ENCODE results near the gene WDR73.

DNA sequence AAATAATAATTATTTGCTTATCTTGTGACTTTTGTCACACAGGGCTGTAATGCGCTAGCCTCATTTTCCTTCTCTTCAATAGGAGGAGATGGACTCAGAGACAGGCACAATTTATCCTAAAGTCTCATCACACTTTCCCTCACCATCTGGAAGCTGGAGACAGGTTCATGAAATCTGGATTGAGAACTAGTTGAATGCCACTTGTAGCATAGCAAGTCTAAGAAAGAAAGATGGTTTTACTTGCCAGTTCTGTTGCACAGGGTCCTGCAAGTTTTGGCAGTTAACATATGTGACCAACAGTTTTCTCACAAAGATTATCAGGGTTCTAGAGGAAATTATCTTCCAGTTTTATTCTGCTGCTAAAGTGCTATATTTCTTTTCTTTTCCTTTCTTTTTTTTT is 62.3 kb downstream of the WDR73 start:
- TF ChIP-seq ELF1 (IDR thresholded peaks at IDR 0.05; ENCODE audit: borderline replicate concordance, low read depth) (no peak), EZH2 (IDR thresholded peaks at IDR 0.05) (no peak), SP1 (IDR thresholded peaks at IDR 0.05; ENCODE audit: low read depth) (no peak), ZNF274 (IDR thresholded peaks at IDR 0.05; ENCODE audit: low read depth, low read length) (no peak), RAD21 (IDR thresholded peaks at IDR 0.05; ENCODE audit: low read depth) (no peak), YY1 (IDR thresholded peaks at IDR 0.05; ENCODE audit: extremely low read depth, insufficient replicate concordance, low read depth, low read length) (no peak), SRF (IDR thresholded peaks at IDR 0.05; ENCODE audit: low read depth) (no peak), POLR2AphosphoS5 (IDR thresholded peaks at IDR 0.05; ENCODE audit: low read depth, low read length) (no peak), ZFX (IDR thresholded peaks at IDR 0.05) (no peak)
- TF ChIP-seq, protein P1, sequence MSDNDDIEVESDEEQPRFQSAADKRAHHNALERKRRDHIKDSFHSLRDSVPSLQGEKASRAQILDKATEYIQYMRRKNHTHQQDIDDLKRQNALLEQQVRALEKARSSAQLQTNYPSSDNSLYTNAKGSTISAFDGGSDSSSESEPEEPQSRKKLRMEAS (IDR thresholded peaks at IDR 0.05): no peak
- TF ChIP-seq, protein P2, sequence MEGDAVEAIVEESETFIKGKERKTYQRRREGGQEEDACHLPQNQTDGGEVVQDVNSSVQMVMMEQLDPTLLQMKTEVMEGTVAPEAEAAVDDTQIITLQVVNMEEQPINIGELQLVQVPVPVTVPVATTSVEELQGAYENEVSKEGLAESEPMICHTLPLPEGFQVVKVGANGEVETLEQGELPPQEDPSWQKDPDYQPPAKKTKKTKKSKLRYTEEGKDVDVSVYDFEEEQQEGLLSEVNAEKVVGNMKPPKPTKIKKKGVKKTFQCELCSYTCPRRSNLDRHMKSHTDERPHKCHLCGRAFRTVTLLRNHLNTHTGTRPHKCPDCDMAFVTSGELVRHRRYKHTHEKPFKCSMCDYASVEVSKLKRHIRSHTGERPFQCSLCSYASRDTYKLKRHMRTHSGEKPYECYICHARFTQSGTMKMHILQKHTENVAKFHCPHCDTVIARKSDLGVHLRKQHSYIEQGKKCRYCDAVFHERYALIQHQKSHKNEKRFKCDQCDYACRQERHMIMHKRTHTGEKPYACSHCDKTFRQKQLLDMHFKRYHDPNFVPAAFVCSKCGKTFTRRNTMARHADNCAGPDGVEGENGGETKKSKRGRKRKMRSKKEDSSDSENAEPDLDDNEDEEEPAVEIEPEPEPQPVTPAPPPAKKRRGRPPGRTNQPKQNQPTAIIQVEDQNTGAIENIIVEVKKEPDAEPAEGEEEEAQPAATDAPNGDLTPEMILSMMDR (IDR thresholded peaks at IDR 0.05 in 2 of 3, conservative IDR thresholded peaks at IDR 0.05 in 1 of 3; ENCODE audit: borderline replicate concordance in 1 of 3, insufficient read depth in 1 of 3, low read depth in 2 of 3, low read length in 2 of 3): no peak
